H9 (cell line): ENCODE data around the gene ACP6. TPM values are rescaled to one million over a fixed set of nuclear protein-coding genes. Genes with fewer than 3 reads are reported as not detected.
"Not testable (repeated sequence)": the region's sequence is repeated elsewhere in the genome, so short reads cannot be mapped to it uniquely, and the experiment has no call there.

Experiments
- DNase-seq: peaks from one replicate; pipeline ENCODE4 v3.0.0-alpha.2; 2017
- H2AFZ ChIP-seq: one replicate; pipeline ENCODE4 v1.6.1; 2013; ENCODE audit warnings: mild to moderate bottlenecking, low read length, control low read depth, moderate library complexity
- H2AK5ac ChIP-seq: 2 replicates; pipeline ENCODE4 v1.6.1; 2013; ENCODE audit warnings: low read length, control low read depth, mixed read lengths; ENCODE audit not compliant: insufficient read length
- H2BK120ac ChIP-seq: one replicate; pipeline ENCODE4 v1.6.1; 2013; ENCODE audit warnings: low read depth, mild to moderate bottlenecking, low read length, control low read depth, inconsistent platforms; ENCODE audit not compliant: poor library complexity, severe bottlenecking
- H2BK12ac ChIP-seq: 2 replicates; pipeline ENCODE4 v1.6.1; 2013; ENCODE audit warnings: low read length, control low read depth, mixed read lengths, low read depth; ENCODE audit not compliant: insufficient read length
- H2BK15ac ChIP-seq: 2 replicates; pipeline ENCODE4 v1.6.1; 2013; ENCODE audit warnings: low read depth, low read length, control low read depth
- H2BK20ac ChIP-seq: one replicate; pipeline ENCODE4 v1.6.1; 2013; ENCODE audit warnings: low read depth, mild to moderate bottlenecking, low read length, control low read depth, inconsistent platforms; ENCODE audit not compliant: poor library complexity, severe bottlenecking
- H2BK5ac ChIP-seq: 2 replicates; pipeline ENCODE4 v1.6.1; 2013; ENCODE audit warnings: low read length, control low read depth, mixed read lengths; ENCODE audit not compliant: insufficient read length
- H3K14ac ChIP-seq: 2 replicates; pipeline ENCODE4 v1.6.1; 2013; ENCODE audit warnings: low read length, control low read depth; ENCODE audit not compliant: insufficient read depth
- H3K18ac ChIP-seq: 2 replicates; pipeline ENCODE4 v1.6.1; 2013; ENCODE audit warnings: low read depth, mild to moderate bottlenecking, mixed read lengths, low read length, control low read depth; ENCODE audit not compliant: insufficient read length
- H3K23ac ChIP-seq: 2 replicates; pipeline ENCODE4 v1.6.1; 2013; ENCODE audit warnings: low read length, control low read depth, mixed read lengths, low read depth; ENCODE audit not compliant: insufficient read length
- H3K23me2 ChIP-seq: 2 replicates; pipeline ENCODE4 v1.6.1; 2013; ENCODE audit warnings: low read depth, mild to moderate bottlenecking, mixed read lengths, low read length, control low read depth; ENCODE audit not compliant: insufficient read length, poor library complexity, severe bottlenecking
- H3K27ac ChIP-seq: 2 replicates; pipeline ENCODE4 v1.5.1; 2013; ENCODE audit warnings: low read length, control low read depth, mixed read lengths, low read depth; ENCODE audit not compliant: insufficient read length
- H3K27me3 ChIP-seq: 2 replicates; pipeline ENCODE4 v1.6.1; 2013; ENCODE audit warnings: low read length, control low read depth, inconsistent platforms; ENCODE audit not compliant: insufficient read depth
- H3K4ac ChIP-seq: 2 replicates; pipeline ENCODE4 v1.6.1; 2013; ENCODE audit warnings: low read depth, mild to moderate bottlenecking, control low read depth, inconsistent platforms, low read length, moderate library complexity
- H3K4me1 ChIP-seq: 2 replicates; pipeline ENCODE4 v1.6.1; 2013; ENCODE audit warnings: low read length, control low read depth, inconsistent platforms; ENCODE audit not compliant: insufficient read depth
- H3K4me2 ChIP-seq: 2 replicates; pipeline ENCODE4 v1.6.1; 2013; ENCODE audit warnings: low read length, control low read depth, mixed read lengths; ENCODE audit not compliant: insufficient read length, insufficient read depth
- H3K56ac ChIP-seq: 2 replicates; pipeline ENCODE4 v1.6.1; 2013; ENCODE audit warnings: low read depth, mild to moderate bottlenecking, mixed read lengths, low read length, control low read depth; ENCODE audit not compliant: insufficient read length
- H3K79me1 ChIP-seq: 2 replicates; pipeline ENCODE4 v1.6.1; 2013; ENCODE audit warnings: low read depth, mild to moderate bottlenecking, moderate library complexity, low read length, control low read depth, inconsistent platforms; ENCODE audit not compliant: insufficient read depth, poor library complexity, severe bottlenecking
- H3K79me2 ChIP-seq: 2 replicates; pipeline ENCODE4 v1.6.1; 2013; ENCODE audit warnings: low read length, control low read depth, inconsistent platforms; ENCODE audit not compliant: insufficient read depth
- H3K9ac ChIP-seq: 2 replicates; pipeline ENCODE4 v1.6.1; 2013; ENCODE audit warnings: low read length, control low read depth, mixed read lengths; ENCODE audit not compliant: insufficient read length; ENCODE audit errors: extremely low read depth
- H3K9me3 ChIP-seq: one replicate; pipeline ENCODE4 v1.6.1; 2013; ENCODE audit warnings: low read depth, low read length, inconsistent platforms; ENCODE audit not compliant: control insufficient read depth
- H3T11ph ChIP-seq: one replicate; pipeline ENCODE4 v1.6.1; 2013; ENCODE audit warnings: mild to moderate bottlenecking, low read length, control low read depth, inconsistent platforms
- H4K20me1 ChIP-seq: one replicate; pipeline ENCODE4 v1.6.1; 2013; ENCODE audit not compliant: control insufficient read depth, insufficient read length, insufficient read depth
- H4K5ac ChIP-seq: 2 replicates; pipeline ENCODE4 v1.6.1; 2013; ENCODE audit warnings: low read depth, mild to moderate bottlenecking, mixed read lengths, low read length, control low read depth; ENCODE audit not compliant: insufficient read length
- H4K8ac ChIP-seq: replicated peaks from 2 replicates; pipeline ENCODE4 v1.6.1; 2013; ENCODE audit warnings: low read length, control low read depth, mixed read lengths, low read depth; ENCODE audit not compliant: insufficient read length
- H4K91ac ChIP-seq: 2 replicates; pipeline ENCODE4 v1.6.1; 2013; ENCODE audit warnings: low read depth, mild to moderate bottlenecking, moderate library complexity, mixed read lengths, low read length, control low read depth; ENCODE audit not compliant: insufficient read length
- H3K27ac Mint-ChIP-seq, 3 experiments: 2 replicates in 2 of 3; 3 replicates in 1 of 3; pipeline ENCODE4 v1.8.0; 2020 to 2021; ENCODE audit warnings: mixed read lengths in 3 of 3, mild to moderate bottlenecking in 1 of 3, moderate library complexity in 1 of 3
- H3K27me3 Mint-ChIP-seq: 2 replicates; pipeline ENCODE4 v1.8.0; 2021; ENCODE audit warnings: low read depth, mild to moderate bottlenecking, moderate library complexity, mixed read lengths
- H3K36me3 Mint-ChIP-seq, 3 experiments: 2 replicates in 2 of 3; 3 replicates in 1 of 3; pipeline ENCODE4 v1.8.0; 2020 to 2021; ENCODE audit warnings: low read depth in 3 of 3, mixed read lengths in 3 of 3; ENCODE audit not compliant: insufficient read depth in 1 of 3
- H3K4me1 Mint-ChIP-seq, 2 experiments: 2 replicates each; pipeline ENCODE4 v1.8.0; 2020; ENCODE audit warnings: mixed read lengths in 2 of 2
- H3K4me3 Mint-ChIP-seq, 2 experiments: 2 replicates in 1 of 2; 3 replicates in 1 of 2; pipeline ENCODE4 v1.8.0; 2020 to 2021; ENCODE audit warnings: mild to moderate bottlenecking in 2 of 2, mixed read lengths in 2 of 2, moderate library complexity in 1 of 2
- H3K9me3 Mint-ChIP-seq, 2 experiments: 2 replicates in 1 of 2; 3 replicates in 1 of 2; pipeline ENCODE4 v1.8.0; 2020; ENCODE audit warnings: mild to moderate bottlenecking in 2 of 2, mixed read lengths in 2 of 2, moderate library complexity in 1 of 2
- WGBS: extraction: QIAGEN DNeasy Blood & Tissue Kit; methylation state at CpG from one replicate; pipeline ENCODE4 v1.1.7; 2013; ENCODE audit warnings: missing lambda C conversion rate, low lambda C conversion rate, mixed read lengths; ENCODE audit not compliant: insufficient read length; ENCODE audit errors: extremely low coverage; 5-methylcytosine and 5-hydroxymethylcytosine counted together
- total RNA-seq: library from RNA; stranded (reverse); gene quantifications from 2 replicates; pipeline ENCODE4 v1.2.1, GENCODE V29; 2021

ACP6 gene
- total RNA-seq, 1 experiment from 2014 or later = 17.1 TPM

GRCh38 chr1:147677681-147678080 lies 7.4 kb upstream of the ACP6 start:
- not testable (repeated sequence) for H3K18ac ChIP-seq, DNase-seq

More at GRCh38 chr1:147677681-147678080, 7.4 kb upstream of the ACP6 start:
- not testable (repeated sequence) for H3K23me2 ChIP-seq, H3K27me3 Mint-ChIP-seq, H2AK5ac ChIP-seq, H2BK120ac ChIP-seq, H3K4me2 ChIP-seq, H3K27ac Mint-ChIP-seq, H4K91ac ChIP-seq, H3K27me3 ChIP-seq, H3T11ph ChIP-seq, H2BK12ac ChIP-seq, H3K56ac ChIP-seq, H3K23ac ChIP-seq, H3K4me1 Mint-ChIP-seq, H3K14ac ChIP-seq, H3K79me2 ChIP-seq, H2AFZ ChIP-seq, H2BK15ac ChIP-seq, H2BK5ac ChIP-seq, H3K9ac ChIP-seq, H4K5ac ChIP-seq, H3K4me1 ChIP-seq, H2BK20ac ChIP-seq, H4K20me1 ChIP-seq, H3K4ac ChIP-seq, H3K4me3 Mint-ChIP-seq, H3K27ac ChIP-seq, H4K8ac ChIP-seq, H3K79me1 ChIP-seq
- peaks cover 33 to 35% of the 10 kb centered on the region in 2 experiments for H3K9me3 Mint-ChIP-seq
- H3K9me3 ChIP-seq = peaks cover 14% of the 10 kb centered on the region
- H3K36me3 Mint-ChIP-seq = peaks cover 9 to 22% (median 11%) of the 10 kb centered on the region in 3 experiments
- no CpG with 5 or more reads among the region's 5 CpGs for WGBS
